ENCODE data around the gene FAM177A1.

DNA sequence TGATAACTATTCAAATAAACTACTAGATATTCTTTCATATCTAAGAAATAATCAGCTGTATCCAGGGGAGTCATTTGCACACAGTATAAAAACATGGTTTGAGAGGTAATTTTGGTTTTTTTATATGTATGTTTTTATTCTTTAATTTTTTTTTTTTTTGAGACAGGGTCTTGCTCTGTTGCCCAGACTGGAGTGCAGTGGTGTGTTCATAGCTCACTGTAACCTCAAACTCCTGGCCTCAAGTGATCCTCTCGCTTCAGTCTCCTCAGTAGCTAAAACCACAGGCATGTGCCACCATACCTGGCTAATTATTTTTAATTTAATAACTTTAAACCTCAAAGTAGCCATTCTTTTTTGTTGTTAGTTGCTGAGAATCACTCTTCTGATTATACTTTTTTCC is 78.1 kb downstream of the FAM177A1 start:
- TF ChIP-seq, protein P1, sequence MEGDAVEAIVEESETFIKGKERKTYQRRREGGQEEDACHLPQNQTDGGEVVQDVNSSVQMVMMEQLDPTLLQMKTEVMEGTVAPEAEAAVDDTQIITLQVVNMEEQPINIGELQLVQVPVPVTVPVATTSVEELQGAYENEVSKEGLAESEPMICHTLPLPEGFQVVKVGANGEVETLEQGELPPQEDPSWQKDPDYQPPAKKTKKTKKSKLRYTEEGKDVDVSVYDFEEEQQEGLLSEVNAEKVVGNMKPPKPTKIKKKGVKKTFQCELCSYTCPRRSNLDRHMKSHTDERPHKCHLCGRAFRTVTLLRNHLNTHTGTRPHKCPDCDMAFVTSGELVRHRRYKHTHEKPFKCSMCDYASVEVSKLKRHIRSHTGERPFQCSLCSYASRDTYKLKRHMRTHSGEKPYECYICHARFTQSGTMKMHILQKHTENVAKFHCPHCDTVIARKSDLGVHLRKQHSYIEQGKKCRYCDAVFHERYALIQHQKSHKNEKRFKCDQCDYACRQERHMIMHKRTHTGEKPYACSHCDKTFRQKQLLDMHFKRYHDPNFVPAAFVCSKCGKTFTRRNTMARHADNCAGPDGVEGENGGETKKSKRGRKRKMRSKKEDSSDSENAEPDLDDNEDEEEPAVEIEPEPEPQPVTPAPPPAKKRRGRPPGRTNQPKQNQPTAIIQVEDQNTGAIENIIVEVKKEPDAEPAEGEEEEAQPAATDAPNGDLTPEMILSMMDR (IDR thresholded peaks at IDR 0.05; ENCODE audit: borderline replicate concordance, extremely low read depth, low read length, poor library complexity, severe bottlenecking) = no peak
- no peak for TF ChIP-seq EZH2 (IDR thresholded peaks at IDR 0.05; ENCODE audit: borderline replicate concordance, low read depth, low read length, severe bottlenecking)

Data from DND-41 (cell line).